Pancreas (tissue), 10 donors: Measurements from ENCODE around the gene RHOB. TPM values are rescaled to one million over a fixed set of nuclear protein-coding genes. Genes with fewer than 3 reads are reported as not detected.
A peak's percentile ranks its signal among the peaks of the same experiment; 100 is the strongest.

Source experiments
- ATAC-seq, 4 donors: fragments of 200-7000 bp; cut with Tn5 transposase; one replicate each; pipeline versions ENCODE4 v1.8.0 to v1.9.1; 2020; ENCODE audit warnings: mild to moderate bottlenecking in 4 of 4, moderate library complexity in 4 of 4
- DNase-seq, 6 donors: peaks; one replicate each; pipeline ENCODE4 v3.0.0-alpha.2; 2020
- FAIRE-seq: peaks from 2 replicates; lab custom pipeline; 2012; peaks lifted over from hg19 to GRCh38; lab: Jason Lieb, UNC
- H3K27ac ChIP-seq, 4 donors: fragments of 200-600 bp; sonication (generic); 1 replicate in 3 of 4; 2 replicates in 1 of 4; pipeline versions ENCODE4 v1.5.0 to v1.8.0; 2020
- H3K27me3 ChIP-seq, 4 donors: fragments of 200-600 bp; one replicate each; pipeline ENCODE4 v1.8.0; 2021
- H3K36me3 ChIP-seq, 3 donors: fragments of 200-600 bp; sonication (generic) in 1 of 3; one replicate each; pipeline versions ENCODE4 v1.5.0 to v1.8.0; 2020 to 2021
- H3K4me1 ChIP-seq, 3 donors: fragments of 200-600 bp; one replicate each; pipeline ENCODE4 v1.8.0; 2021
- H3K4me3 ChIP-seq, 4 donors: fragments of 200-600 bp; sonication (generic) in 2 of 4; one replicate each; pipeline versions ENCODE4 v1.5.0 to v1.8.0; 2020 to 2021
- H3K9me3 ChIP-seq, 4 donors: fragments of 200-600 bp; one replicate each; pipeline ENCODE4 v1.8.0; 2021
- WGBS, 2 donors: extraction: QIAGEN DNeasy Blood & Tissue Kit; methylation state at CpG; one replicate each; pipeline ENCODE4 v1.1.7; 2013; 5-methylcytosine and 5-hydroxymethylcytosine counted together
- intact Hi-C, 3 donors: fragments of 100-400 bp; cut with DNase I; formaldehyde crosslinking; loops; one replicate each; pipeline versions ENCODE4 v1.11.1 to v1.14.2; 2022
- polyA plus RNA-seq, 2 donors: library from polyadenylated mRNA; stranded (reverse); fragments of 200-250 nt; gene quantifications; one replicate each; pipeline ENCODE4 v1.2.3, GENCODE V29; 2013
- total RNA-seq, 6 donors: library from RNA; stranded (reverse); fragmentation: NEBNext Ultra II Directional in 4 of 6; extraction: Animal tissue kit (Norgen Biotek cat#: 25700) in 4 of 6; gene quantifications; one replicate each; pipeline versions ENCODE4 v1.2.1 to v1.2.4, GENCODE V29; 2021 to 2023
- TF ChIP-seq, protein P1 (sequence below), 4 donors: fragments of 200-600 bp; sonication (generic) in 3 of 4; IDR thresholded peaks; one replicate each; pipeline versions ENCODE4 v1.5.0 to v1.8.0; 2021; ENCODE audit warnings: antibody characterized with exemption in 4 of 4
- donor health status: healthy with polysubstance abuse.
- donor health status: DM: no; HTN: no; CAD: no; lungs with moderate emphysema.
- donor health status: DM: no; HTN: no; CAD: no.
- donor health status: control.
- donor health status: control.
- donor health status: Bipolar disorder and iron deficiency.
- donor health status: DM: yes; HTN: yes; CAD: no.
- donor health status: DM: no; HTN: no; CAD: no.
- donor health status: DM: no; HTN: no; CAD: no.
- donor health status: DM: yes; HTN: yes; CAD: no.

RHOB gene
- total and polyA plus RNA-seq, 8 donors: 27.5 to 98.5 (median 56.5) TPM

DNA sequence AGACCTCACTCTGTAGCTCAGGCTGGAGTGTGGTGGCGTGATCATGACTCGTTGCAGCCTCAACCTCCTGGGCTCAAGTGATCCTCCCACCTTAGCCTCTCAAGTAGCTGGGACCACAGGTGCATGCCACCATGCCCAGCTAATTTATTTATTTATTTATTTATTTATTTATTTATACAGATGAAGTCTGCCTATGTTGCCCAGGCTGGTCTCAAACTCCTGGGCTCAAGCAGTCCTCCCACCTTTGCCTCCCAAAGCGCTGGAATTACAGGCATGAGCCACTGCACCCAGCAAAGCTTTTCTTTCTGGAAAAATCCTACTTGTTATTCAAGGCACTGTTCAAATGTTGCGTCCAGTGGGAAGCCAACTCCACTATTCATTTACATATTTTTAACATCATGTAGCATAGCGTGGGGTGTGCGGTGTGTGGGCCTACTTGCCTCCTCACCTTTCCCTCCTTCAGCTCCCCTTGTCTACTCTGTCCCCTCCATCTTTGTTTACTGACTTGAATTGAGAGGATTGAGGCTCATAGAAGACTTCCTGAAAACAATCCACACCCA is 6.8 kb upstream of the RHOB start:
- Histone ChIP-seq H3K27me3 (no peaks in the 10 kb centered on the region), H3K4me1 (peaks cover 4 to 41% (median 31%) of the 10 kb centered on the region in 3 donors), H3K27ac (peak overlapping the region in 1 of 4 donors; percentile 9), H3K36me3 (no peaks in the 10 kb centered on the region), H3K4me3 (no peak overlapping the region), H3K9me3 (no peaks in the 10 kb centered on the region)
- TF ChIP-seq, protein P1, sequence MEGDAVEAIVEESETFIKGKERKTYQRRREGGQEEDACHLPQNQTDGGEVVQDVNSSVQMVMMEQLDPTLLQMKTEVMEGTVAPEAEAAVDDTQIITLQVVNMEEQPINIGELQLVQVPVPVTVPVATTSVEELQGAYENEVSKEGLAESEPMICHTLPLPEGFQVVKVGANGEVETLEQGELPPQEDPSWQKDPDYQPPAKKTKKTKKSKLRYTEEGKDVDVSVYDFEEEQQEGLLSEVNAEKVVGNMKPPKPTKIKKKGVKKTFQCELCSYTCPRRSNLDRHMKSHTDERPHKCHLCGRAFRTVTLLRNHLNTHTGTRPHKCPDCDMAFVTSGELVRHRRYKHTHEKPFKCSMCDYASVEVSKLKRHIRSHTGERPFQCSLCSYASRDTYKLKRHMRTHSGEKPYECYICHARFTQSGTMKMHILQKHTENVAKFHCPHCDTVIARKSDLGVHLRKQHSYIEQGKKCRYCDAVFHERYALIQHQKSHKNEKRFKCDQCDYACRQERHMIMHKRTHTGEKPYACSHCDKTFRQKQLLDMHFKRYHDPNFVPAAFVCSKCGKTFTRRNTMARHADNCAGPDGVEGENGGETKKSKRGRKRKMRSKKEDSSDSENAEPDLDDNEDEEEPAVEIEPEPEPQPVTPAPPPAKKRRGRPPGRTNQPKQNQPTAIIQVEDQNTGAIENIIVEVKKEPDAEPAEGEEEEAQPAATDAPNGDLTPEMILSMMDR (IDR thresholded peaks at IDR 0.05): no peak
- ATAC-seq: no peak
- peak in 2 of 6 donors; percentile 6 for DNase-seq
- intact Hi-C loops: loop anchor here in 1 of 3 donors (5.0 kb wide), 1 partner anchor 202 kb away; no protein-coding TSS in a partner anchor
- WGBS, 2 donors: 94 to 96% methylated on average over 6 of the region's 6 CpGs
- no peak for FAIRE-seq

DNA sequence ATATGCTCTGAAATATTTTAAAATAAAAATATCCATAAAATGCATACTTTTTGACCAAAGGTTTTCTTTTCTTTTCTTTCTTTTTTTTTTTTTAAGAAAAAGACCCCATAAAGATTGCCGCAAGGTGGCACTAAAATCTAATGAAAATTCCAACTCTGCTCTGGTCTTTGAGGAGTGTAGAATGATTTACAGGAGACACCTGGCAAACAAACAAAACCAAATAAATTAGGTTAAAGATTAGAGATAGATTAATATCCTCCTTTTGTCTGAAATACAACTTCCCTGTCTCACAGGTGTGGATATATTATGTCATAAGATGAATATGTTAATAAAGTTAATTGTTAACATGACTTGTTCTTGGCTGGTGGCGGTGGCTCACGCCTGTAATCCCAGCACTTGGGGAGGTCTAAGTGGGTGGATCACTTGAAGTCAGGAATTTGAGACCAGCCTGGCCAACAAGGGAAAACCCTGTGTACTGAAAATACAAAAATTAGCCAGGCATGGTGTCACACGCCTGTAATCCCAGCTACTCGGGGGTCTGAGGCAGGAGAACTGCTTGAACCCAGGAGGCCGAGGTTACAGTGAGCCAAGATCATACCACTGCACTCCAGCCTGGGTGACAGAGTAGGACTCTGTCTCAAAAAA is 3.5 kb upstream of the RHOB start:
- H3K4me3 ChIP-seq: no peak overlapping the region

DNA sequence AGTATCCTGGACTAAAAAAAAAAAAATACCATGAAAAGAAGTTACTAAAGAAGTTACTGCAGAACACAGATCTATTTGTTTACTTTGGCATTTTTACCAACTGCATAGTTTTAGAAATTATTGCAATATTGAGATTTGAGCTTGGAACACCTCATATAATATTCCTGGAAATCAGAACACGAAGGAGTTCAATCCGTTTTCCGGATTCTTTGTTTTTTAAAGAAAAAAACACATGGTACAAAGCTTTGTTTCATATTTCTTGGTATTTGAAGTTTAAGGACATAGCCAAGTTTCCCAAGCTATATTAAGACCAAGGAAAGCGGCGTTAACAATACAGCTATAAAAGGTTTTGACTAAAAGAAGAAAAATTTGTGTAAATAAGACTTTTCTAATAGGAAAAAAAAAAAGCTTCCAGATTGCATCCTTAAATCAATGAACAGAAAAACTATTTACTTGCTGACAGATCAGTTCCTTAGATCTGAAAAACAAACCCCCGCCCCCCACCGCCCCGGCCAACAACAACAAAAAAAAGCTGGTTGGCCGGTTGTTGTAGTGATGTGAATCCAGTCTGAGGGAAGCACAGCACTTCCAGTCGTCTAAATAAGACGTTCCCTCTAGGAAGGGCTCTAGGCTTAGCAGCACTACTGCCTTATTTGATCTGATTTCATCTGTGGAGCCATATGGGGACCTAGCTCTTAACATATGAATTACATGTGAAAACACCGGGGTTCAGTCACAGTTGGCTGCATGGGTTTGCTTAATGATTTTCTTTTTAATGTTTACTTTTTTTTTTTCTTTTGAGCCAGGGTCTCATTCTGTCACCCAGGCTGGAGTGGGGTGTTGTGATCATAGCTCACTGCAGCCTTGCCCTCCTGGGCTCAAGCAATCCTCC is 2.5 kb upstream of the RHOB start:
- Histone ChIP-seq H3K27ac (peak overlapping the region; percentile 65 to 84 (median 77)), H3K27me3 (no peaks in the 10 kb centered on the region), H3K4me1 (peaks cover 0 to 24% (median 24%) of the 10 kb centered on the region in 3 donors), H3K4me3 (no peak overlapping the region), H3K9me3 (no peaks in the 10 kb centered on the region), H3K36me3 (no peaks in the 10 kb centered on the region)
- ATAC-seq: peak in 1 of 4 donors; percentile 5
- DNase-seq: peak in 1 of 6 donors; percentile 10
- WGBS, 2 donors: 10 to 13% methylated on average over 12 of the region's 12 CpGs
- TF ChIP-seq, protein P1 (IDR thresholded peaks at IDR 0.05): no peak
- intact Hi-C loops: loop anchor here in 1 of 3 donors (5.0 kb wide), 1 partner anchor 198 kb away; no protein-coding TSS in a partner anchor
- FAIRE-seq: no peak

More for the DNA sequence above, 3.5 kb upstream of the RHOB start:
- peak in 4 of 6 donors; percentile 47 to 69 (median 58) for DNase-seq
- FAIRE-seq: peak; percentile 97
- Histone ChIP-seq H3K27me3 (no peaks in the 10 kb centered on the region), H3K9me3 (no peaks in the 10 kb centered on the region), H3K36me3 (no peaks in the 10 kb centered on the region), H3K4me1 (peaks cover 4 to 33% (median 27%) of the 10 kb centered on the region in 3 donors), H3K27ac (peak overlapping the region; percentile 65 to 84 (median 77))
- 40 to 49% methylated on average over 6 of the region's 6 CpGs for WGBS, 2 donors
- ATAC-seq: peak; percentile 18 to 31 (median 24)
- TF ChIP-seq, protein P1 (IDR thresholded peaks at IDR 0.05): peak; percentile 9 to 46 (median 30)
- intact Hi-C loops: loop anchor here in 1 of 3 donors (5.0 kb wide), 1 partner anchor 199 kb away; no protein-coding TSS in a partner anchor

DNA sequence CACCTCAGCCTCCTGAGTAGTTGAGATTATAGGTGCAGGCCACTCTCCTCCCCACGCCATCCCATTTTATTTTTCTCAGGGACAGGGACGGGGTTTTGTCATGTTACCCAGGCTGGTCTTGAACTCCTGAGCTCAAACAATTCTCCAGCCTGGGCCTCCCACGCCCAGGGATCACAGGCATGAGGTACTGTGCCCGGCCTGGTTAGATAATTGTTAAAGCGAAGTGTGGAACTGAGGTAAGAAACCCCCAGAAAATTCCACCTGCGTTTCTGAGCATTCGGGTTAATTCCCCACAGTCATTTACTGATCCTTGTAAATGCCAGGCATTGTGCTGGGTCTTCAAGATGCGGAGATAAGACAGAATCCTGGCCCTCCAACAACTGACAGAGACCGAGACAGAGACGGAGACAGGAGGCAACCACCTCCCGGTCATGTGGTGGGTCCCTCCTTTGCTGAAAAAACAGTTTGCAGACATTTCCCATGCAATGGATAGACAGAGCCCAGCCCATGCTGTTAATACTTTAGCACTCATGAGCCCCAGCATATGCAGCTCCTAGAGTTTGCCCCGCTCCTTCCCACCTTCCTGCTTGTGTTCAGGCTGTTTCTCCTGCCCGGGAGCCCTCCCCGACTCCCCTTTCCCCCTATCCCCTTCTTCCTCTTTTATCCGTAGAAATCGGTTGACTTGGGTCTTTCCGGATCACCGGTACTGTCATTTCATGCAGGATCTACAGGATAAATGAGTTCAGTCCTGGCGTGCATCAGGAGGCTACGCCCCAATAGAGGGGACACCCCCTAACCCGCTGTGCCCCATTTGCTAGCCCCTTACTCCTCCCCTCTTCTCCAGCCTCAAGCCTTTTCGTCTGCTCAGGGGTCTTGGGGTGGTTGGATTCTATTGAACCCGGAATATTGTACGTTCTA is 1.6 kb upstream of the RHOB start:
- WGBS, 2 donors: 83 to 87% methylated on average over 24 of the region's 24 CpGs
- intact Hi-C loops: loop anchor here in 1 of 3 donors (5.0 kb wide), 1 partner anchor 197 kb away; no protein-coding TSS in a partner anchor
- ATAC-seq: no peak
- Histone ChIP-seq H3K4me3 (peak overlapping the region in 1 of 4 donors; percentile 6), H3K4me1 (peaks cover 2 to 26% (median 25%) of the 10 kb centered on the region in 3 donors), H3K27me3 (no peaks in the 10 kb centered on the region), H3K36me3 (no peaks in the 10 kb centered on the region), H3K9me3 (no peaks in the 10 kb centered on the region), H3K27ac (peak overlapping the region in 3 of 4 donors; percentile 75 to 84 (median 79))
- no peak for FAIRE-seq
- DNase-seq: peak in 1 of 6 donors; percentile 13
- TF ChIP-seq, protein P1 (IDR thresholded peaks at IDR 0.05): no peak
